ENCODE data around the gene PUM1.

- TF ChIP-seq CTCF (conservative IDR thresholded peaks at IDR 0.05; ENCODE audit: low read depth, low read length) (no peak), POLR2A (IDR thresholded peaks at IDR 0.05; ENCODE audit: low read depth, low read length) (no peak), FOS (IDR thresholded peaks at IDR 0.05; ENCODE audit: low read depth, low read length) (no peak), MAFK (IDR thresholded peaks at IDR 0.05; ENCODE audit: low read depth, low read length) (no peak), USF2 (IDR thresholded peaks at IDR 0.05; ENCODE audit: low read depth, low read length) (no peak), RAD21 (IDR thresholded peaks at IDR 0.05; ENCODE audit: low read length) (no peak), NFE2L2 (IDR thresholded peaks at IDR 0.05; ENCODE audit: low read depth, low read length) (no peak), BHLHE40 (IDR thresholded peaks at IDR 0.05; ENCODE audit: low read depth, low read length) (no peak)
These were observed 174.9 kb downstream of the PUM1 start for GRCh38 chr1:30890502-30891226.

All from IMR-90 (cell line).